Liver (tissue), 9 donors: ENCODE results near the gene PRSS23. TPM values are rescaled to one million over a fixed set of nuclear protein-coding genes. Genes with fewer than 3 reads are reported as not detected.

Experiments
- DNase-seq: peaks from one replicate; pipeline ENCODE4 v3.0.0-alpha.2; 2017; ENCODE audit warnings: low spot score
- H3K27ac ChIP-seq, 2 donors: one replicate each; pipeline ENCODE4 v1.7.0; 2013; ENCODE audit warnings: inconsistent platforms in 2 of 2, low read length in 2 of 2, control low read depth in 1 of 2, low read depth in 1 of 2, mild to moderate bottlenecking in 1 of 2
- H3K27me3 ChIP-seq, 4 donors: one replicate each; pipeline versions ENCODE4 v1.6.1 to v1.7.0; 2013; ENCODE audit warnings: low read length in 3 of 4, inconsistent platforms in 1 of 4, mild to moderate bottlenecking in 1 of 4, moderate library complexity in 1 of 4; ENCODE audit not compliant: control insufficient read depth in 4 of 4, insufficient read depth in 4 of 4
- H3K36me3 ChIP-seq, 4 donors: one replicate each; pipeline versions ENCODE4 v1.6.1 to v1.7.0; 2013; ENCODE audit warnings: low read length in 3 of 4, mild to moderate bottlenecking in 3 of 4, low read depth in 1 of 4, moderate library complexity in 1 of 4; ENCODE audit not compliant: control insufficient read depth in 4 of 4, insufficient read depth in 3 of 4
- H3K4me1 ChIP-seq, 4 donors: one replicate each; pipeline versions ENCODE4 v1.6.1 to v1.7.0; 2013; ENCODE audit warnings: low read length in 3 of 4, mild to moderate bottlenecking in 3 of 4, moderate library complexity in 1 of 4; ENCODE audit not compliant: control insufficient read depth in 4 of 4, insufficient read depth in 4 of 4
- H3K4me3 ChIP-seq, 3 donors: one replicate each; pipeline versions ENCODE4 v1.6.1 to v1.7.0; 2013; ENCODE audit warnings: low read length in 3 of 3, control low read depth in 1 of 3, low read depth in 1 of 3, mild to moderate bottlenecking in 1 of 3
- H3K9ac ChIP-seq, 2 donors: one replicate each; pipeline ENCODE4 v1.7.0; 2013; ENCODE audit warnings: low read length in 2 of 2, mild to moderate bottlenecking in 2 of 2, moderate library complexity in 2 of 2, control low read depth in 1 of 2, low read depth in 1 of 2
- H3K9me3 ChIP-seq, 4 donors: one replicate each; pipeline versions ENCODE4 v1.6.1 to v1.7.0; 2013; ENCODE audit warnings: low read length in 3 of 4; ENCODE audit not compliant: control insufficient read depth in 4 of 4
- ATF3 ChIP-seq: IDR thresholded peaks from 2 replicates; pipeline ENCODE4 v1.6.1; 2016; ENCODE audit warnings: antibody characterized with exemption
- CTCF ChIP-seq: fragments of 150-350 bp; IDR thresholded peaks from 2 replicates; pipeline ENCODE4 v1.5.1; 2017; ENCODE audit warnings: improper control_type of control experiment, low read depth, low read length; ENCODE audit not compliant: missing input control
- EGR1 ChIP-seq, 2 donors: IDR thresholded peaks; 2 replicates each; pipeline ENCODE4 v1.6.1; 2016 to 2018; ENCODE audit warnings: antibody characterized with exemption in 2 of 2, low read depth in 2 of 2
- FOXA2 ChIP-seq: IDR thresholded peaks from 2 replicates; pipeline ENCODE4 v1.6.1; 2016; ENCODE audit warnings: antibody characterized with exemption
- GABPA ChIP-seq, 2 donors: IDR thresholded peaks in 1 of 2; conservative IDR thresholded peaks in 1 of 2; 2 replicates each; pipeline ENCODE4 v1.6.1; 2016; ENCODE audit warnings: antibody characterized with exemption in 2 of 2, mild to moderate bottlenecking in 1 of 2, moderate library complexity in 1 of 2
- HNF4A ChIP-seq, 2 donors: conservative IDR thresholded peaks; 2 replicates each; pipeline ENCODE4 v1.6.1; 2016; ENCODE audit warnings: antibody characterized with exemption in 2 of 2, mild to moderate bottlenecking in 2 of 2
- HNF4G ChIP-seq: IDR thresholded peaks from 2 replicates; pipeline ENCODE4 v1.6.1; 2016; ENCODE audit warnings: antibody characterized with exemption
- JUND ChIP-seq, 2 donors: IDR thresholded peaks; 2 replicates each; pipeline ENCODE4 v1.6.1; 2016; ENCODE audit warnings: antibody characterized with exemption in 2 of 2
- MAX ChIP-seq: IDR thresholded peaks from 2 replicates; pipeline ENCODE4 v1.6.1; 2016; ENCODE audit warnings: antibody characterized with exemption
- NR2F2 ChIP-seq: IDR thresholded peaks from 2 replicates; pipeline ENCODE4 v1.6.1; 2016; ENCODE audit warnings: antibody characterized with exemption
- RAD21 ChIP-seq, 2 donors: IDR thresholded peaks; 2 replicates each; pipeline ENCODE4 v1.6.1; 2016; ENCODE audit warnings: antibody characterized with exemption in 2 of 2, mild to moderate bottlenecking in 2 of 2
- REST ChIP-seq: IDR thresholded peaks from 2 replicates; pipeline ENCODE4 v1.6.1; 2016; ENCODE audit warnings: antibody characterized with exemption, mild to moderate bottlenecking
- RXRA ChIP-seq, 2 donors: IDR thresholded peaks; 2 replicates each; pipeline ENCODE4 v1.6.1; 2017 to 2018; ENCODE audit warnings: antibody characterized with exemption in 2 of 2, mild to moderate bottlenecking in 1 of 2
- SP1 ChIP-seq: IDR thresholded peaks from 2 replicates; pipeline ENCODE4 v1.6.1; 2018; ENCODE audit warnings: antibody characterized with exemption, mild to moderate bottlenecking
- TAF1 ChIP-seq: conservative IDR thresholded peaks from 2 replicates; pipeline ENCODE4 v1.6.1; 2016; ENCODE audit warnings: antibody characterized with exemption, mild to moderate bottlenecking
- YY1 ChIP-seq: IDR thresholded peaks from 2 replicates; pipeline ENCODE4 v1.6.1; 2016; ENCODE audit warnings: antibody characterized with exemption, mild to moderate bottlenecking
- ZBTB33 ChIP-seq: IDR thresholded peaks from 2 replicates; pipeline ENCODE4 v1.6.1; 2016; ENCODE audit warnings: antibody characterized with exemption
- WGBS: extraction: QIAGEN DNeasy Blood & Tissue Kit; methylation state at CpG from one replicate; pipeline ENCODE4 v1.1.7; 2013; 5-methylcytosine and 5-hydroxymethylcytosine counted together
- polyA plus RNA-seq, 2 donors: library from polyadenylated mRNA; stranded (reverse) in 1 of 2; unstranded in 1 of 2; fragments of 200-250 nt in 1 of 2; fragments of >200 nt in 1 of 2; fragmentation: Nextera tagmentation in 1 of 2; extraction: Ambion mirVana in 1 of 2; gene quantifications; one replicate each; pipeline versions ENCODE4 v1.2.1 to v1.2.3, GENCODE V29; 2013 to 2015
- total RNA-seq, 2 donors: library from RNA; depleted of rRNA; stranded (reverse); fragments of >200 nt; gene quantifications; one replicate each; pipeline ENCODE4 v1.2.3, GENCODE V29; 2014
- donor health status: healthy.
- donor health status: healthy.
- donor health status: healthy.
- donor health status: healthy.
- donor health status: healthy.

PRSS23 gene
- total and polyA plus RNA-seq, 4 donors, result 2.3 to 11.0 (median 7.8) TPM

- Histone ChIP-seq H3K9ac (no peak overlapping the region), H3K4me3 (no peak overlapping the region)
- TF ChIP-seq ZBTB33 (no peak), YY1 (no peak), FOXA2 (no peak), RXRA (IDR thresholded peaks at IDR 0.05) (no peak), CTCF (no peak), REST (no peak), HNF4G (no peak), JUND (IDR thresholded peaks at IDR 0.05) (no peak), NR2F2 (no peak), HNF4A (conservative IDR thresholded peaks at IDR 0.05) (no peak), MAX (no peak), ATF3 (no peak), TAF1 (no peak), RAD21 (IDR thresholded peaks at IDR 0.05) (no peak)
Observed at GRCh38 chr11:86781546-86781945, 18.8 kb upstream of the PRSS23 start.

GRCh38 chr11:86782742-86783141 is 17.6 kb upstream of the PRSS23 start:
- Histone ChIP-seq H3K9ac (no peak overlapping the region), H3K36me3 (peaks cover 0 to 3% (median 0%) of the 10 kb centered on the region in 4 donors), H3K4me3 (no peak overlapping the region), H3K4me1 (no peaks in the 10 kb centered on the region), H3K27me3 (no peaks in the 10 kb centered on the region), H3K27ac (no peak overlapping the region), H3K9me3 (no peaks in the 10 kb centered on the region)
- no peak for DNase-seq
- 73% methylated on average over 4 of the region's 4 CpGs for WGBS
- TF ChIP-seq ZBTB33 (no peak), EGR1 (IDR thresholded peaks at IDR 0.05; ENCODE audit: low read depth in 2 of 2) (no peak), GABPA (IDR thresholded peaks at IDR 0.05 in 1 of 2, conservative IDR thresholded peaks at IDR 0.05 in 1 of 2) (no peak), FOXA2 (no peak), HNF4G (no peak), SP1 (no peak), NR2F2 (no peak), JUND (IDR thresholded peaks at IDR 0.05) (no peak), REST (no peak), ATF3 (no peak)

More at GRCh38 chr11:86781546-86781945, 18.8 kb upstream of the PRSS23 start:
- H3K9me3 ChIP-seq, result no peaks in the 10 kb centered on the region
- no peaks in the 10 kb centered on the region for H3K4me1 ChIP-seq
- no peak for DNase-seq
- H3K36me3 ChIP-seq, result peaks cover 0 to 3% (median 0%) of the 10 kb centered on the region in 4 donors
- no peak overlapping the region for H3K27ac ChIP-seq
- H3K27me3 ChIP-seq, result no peaks in the 10 kb centered on the region
